ENCODE results near the gene SLC30A7. TPM values are rescaled to one million over a fixed set of nuclear protein-coding genes. Genes with fewer than 3 reads are reported as not detected.

Gene SLC30A7
- polyA plus RNA-seq, 1 of the 3 experiments (the other 2 are of a cell fraction) = 4.0 TPM

DNA sequence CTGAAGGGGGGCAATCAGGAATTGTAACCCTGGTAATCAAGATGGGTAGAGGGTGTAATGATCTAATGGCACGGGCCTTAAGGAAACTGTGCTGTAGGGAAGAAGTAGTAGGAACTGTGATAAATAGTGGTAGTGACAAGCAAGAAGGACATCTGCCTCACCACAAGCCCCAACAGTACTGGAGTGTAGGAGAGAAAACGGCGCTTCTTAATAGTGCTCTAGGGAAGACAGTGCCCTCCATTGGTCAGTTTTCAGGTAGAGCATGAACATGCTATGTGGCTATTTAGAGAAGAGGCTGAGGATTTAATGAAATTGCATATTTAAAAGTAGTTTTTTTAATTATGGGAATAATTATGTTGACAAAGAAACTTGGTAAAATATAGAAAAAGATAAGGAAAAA lies 32.2 kb downstream of the SLC30A7 start:
- no peaks in the 10 kb centered on the region; a peak in 1 of 4 replicates for H3K4me1 ChIP-seq (ENCODE audit: control insufficient read depth in 1 of 2, insufficient read depth in 2 of 2, low read depth in 1 of 2, low read length in 1 of 2)
- H3K27me3 ChIP-seq (ENCODE audit: insufficient read depth) = no peaks in the 10 kb centered on the region
- peaks cover 47 to 54% of the 10 kb centered on the region in 2 experiments for H3K36me3 ChIP-seq (replicated peaks in 1 of 2; ENCODE audit: control insufficient read depth in 1 of 2, insufficient read depth in 2 of 2, low read length in 1 of 2)
- H3K9ac ChIP-seq = no peak overlapping the region
- H3K27ac ChIP-seq (ENCODE audit: low read depth in 2 of 2, low read length in 1 of 2) = no peak overlapping the region
- no peaks in the 10 kb centered on the region for H3K9me2 ChIP-seq
- H4K20me1 ChIP-seq (ENCODE audit: insufficient read depth) = no peaks in the 10 kb centered on the region
- no peaks in the 10 kb centered on the region for H3K9me3 ChIP-seq
- DNase-seq = peak; percentile 1
- H3K79me2 ChIP-seq (ENCODE audit: insufficient read depth) = 0 out of 2 replicates have a peak, but pooled peaks cover 4% of the 10 kb centered on the region
- 91% methylated on average over 3 of the region's 3 CpGs for WGBS (ENCODE audit: low lambda C conversion rate)
- H3K4me2 ChIP-seq = no peak overlapping the region
- peak; percentile 10; the same call in 1 of the 2 replicates for TF ChIP-seq CTCF (IDR thresholded peaks at IDR 0.05)
- TF ChIP-seq ELF1 (IDR thresholded peaks at IDR 0.05) = no peak
- TF ChIP-seq NFIC (IDR thresholded peaks at IDR 0.05; ENCODE audit: borderline replicate concordance) = no peak
- no peak for TF ChIP-seq POLR2AphosphoS5 (IDR thresholded peaks at IDR 0.05; ENCODE audit: low read depth, low read length)
- no peak for TF ChIP-seq TEAD4 (IDR thresholded peaks at IDR 0.05; ENCODE audit: borderline replicate concordance, insufficient read depth)
- TF ChIP-seq, protein P1, sequence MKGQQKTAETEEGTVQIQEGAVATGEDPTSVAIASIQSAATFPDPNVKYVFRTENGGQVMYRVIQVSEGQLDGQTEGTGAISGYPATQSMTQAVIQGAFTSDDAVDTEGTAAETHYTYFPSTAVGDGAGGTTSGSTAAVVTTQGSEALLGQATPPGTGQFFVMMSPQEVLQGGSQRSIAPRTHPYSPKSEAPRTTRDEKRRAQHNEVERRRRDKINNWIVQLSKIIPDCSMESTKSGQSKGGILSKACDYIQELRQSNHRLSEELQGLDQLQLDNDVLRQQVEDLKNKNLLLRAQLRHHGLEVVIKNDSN (IDR thresholded peaks at IDR 0.05; ENCODE audit: borderline replicate concordance, low read depth) = no peak
- ChIA-PET POLR2A (no interaction called here), CTCF (interaction anchor here (1.0 to 2.5 kb wide), 2 partner anchors 24 to 360 kb away, joined by 3 to 19 read pairs; no protein-coding TSS in a partner anchor)
- no peak overlapping the region for H3K4me3 ChIP-seq (ENCODE audit: low read depth in 2 of 2, low read length in 1 of 2)
- H3F3A ChIP-seq (replicated peaks; ENCODE audit: insufficient read depth) = no peaks in the 10 kb centered on the region
- H2AFZ ChIP-seq (ENCODE audit: low read depth) = no peak overlapping the region

DNA sequence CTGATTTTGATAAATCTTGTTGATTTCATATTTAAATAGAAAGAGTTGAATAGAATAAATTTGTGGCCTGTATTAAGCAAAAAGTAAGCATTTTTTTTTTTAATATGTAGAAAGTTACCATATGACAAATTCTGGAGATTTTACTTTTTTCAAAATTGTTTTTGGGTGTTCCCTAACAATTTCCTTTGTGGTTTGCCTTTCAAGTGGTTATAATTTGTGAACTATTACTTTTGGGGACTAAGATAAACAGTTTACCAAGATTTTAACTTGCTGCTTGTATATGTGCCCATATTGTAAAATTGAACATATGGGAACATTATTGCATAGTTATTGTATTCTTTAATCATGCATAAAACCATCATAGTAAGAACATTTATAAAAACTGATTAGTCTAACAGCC lies 34.6 kb downstream of the SLC30A7 start:
- peaks cover 35 to 44% of the 10 kb centered on the region in 2 experiments for H3K36me3 ChIP-seq (replicated peaks in 1 of 2; ENCODE audit: control insufficient read depth in 1 of 2, insufficient read depth in 2 of 2, low read length in 1 of 2)
- no peaks in the 10 kb centered on the region for H3K4me1 ChIP-seq (ENCODE audit: control insufficient read depth in 1 of 2, insufficient read depth in 2 of 2, low read depth in 1 of 2, low read length in 1 of 2)
- no peaks in the 10 kb centered on the region for H3K27me3 ChIP-seq (ENCODE audit: insufficient read depth)
- ChIA-PET POLR2A (no interaction called here), CTCF (interaction anchor here (1.6 to 2.5 kb wide), 3 partner anchors 23 to 358 kb away, joined by 7 to 19 read pairs (median 11); no protein-coding TSS in a partner anchor)
- no peak overlapping the region for H2AFZ ChIP-seq (ENCODE audit: low read depth)
- H3K9me2 ChIP-seq = no peaks in the 10 kb centered on the region
- no peak overlapping the region for H3K9ac ChIP-seq
- H3F3A ChIP-seq (replicated peaks; ENCODE audit: insufficient read depth) = no peaks in the 10 kb centered on the region
- no peak overlapping the region for H3K4me3 ChIP-seq (ENCODE audit: low read depth in 2 of 2, low read length in 1 of 2)
- H4K20me1 ChIP-seq (ENCODE audit: insufficient read depth) = no peaks in the 10 kb centered on the region
- H3K9me3 ChIP-seq = no peaks in the 10 kb centered on the region
- DNase-seq = no peak
- H3K4me2 ChIP-seq = no peak overlapping the region
- no peaks in the 10 kb centered on the region for H3K79me2 ChIP-seq (ENCODE audit: insufficient read depth)
- TF ChIP-seq TAF1 (IDR thresholded peaks at IDR 0.05; ENCODE audit: borderline replicate concordance, low read depth, low read length) (no peak), MAX (IDR thresholded peaks at IDR 0.05; ENCODE audit: low read depth) (no peak), GATA2 (CRISPR knock-in tag; IDR thresholded peaks at IDR 0.05) (no peak), TEAD4 (IDR thresholded peaks at IDR 0.05; ENCODE audit: borderline replicate concordance, insufficient read depth) (no peak), ZBTB33 (IDR thresholded peaks at IDR 0.05; ENCODE audit: borderline replicate concordance, low read depth) (no peak), JUND (IDR thresholded peaks at IDR 0.05) (no peak)
- TF ChIP-seq, protein P2, sequence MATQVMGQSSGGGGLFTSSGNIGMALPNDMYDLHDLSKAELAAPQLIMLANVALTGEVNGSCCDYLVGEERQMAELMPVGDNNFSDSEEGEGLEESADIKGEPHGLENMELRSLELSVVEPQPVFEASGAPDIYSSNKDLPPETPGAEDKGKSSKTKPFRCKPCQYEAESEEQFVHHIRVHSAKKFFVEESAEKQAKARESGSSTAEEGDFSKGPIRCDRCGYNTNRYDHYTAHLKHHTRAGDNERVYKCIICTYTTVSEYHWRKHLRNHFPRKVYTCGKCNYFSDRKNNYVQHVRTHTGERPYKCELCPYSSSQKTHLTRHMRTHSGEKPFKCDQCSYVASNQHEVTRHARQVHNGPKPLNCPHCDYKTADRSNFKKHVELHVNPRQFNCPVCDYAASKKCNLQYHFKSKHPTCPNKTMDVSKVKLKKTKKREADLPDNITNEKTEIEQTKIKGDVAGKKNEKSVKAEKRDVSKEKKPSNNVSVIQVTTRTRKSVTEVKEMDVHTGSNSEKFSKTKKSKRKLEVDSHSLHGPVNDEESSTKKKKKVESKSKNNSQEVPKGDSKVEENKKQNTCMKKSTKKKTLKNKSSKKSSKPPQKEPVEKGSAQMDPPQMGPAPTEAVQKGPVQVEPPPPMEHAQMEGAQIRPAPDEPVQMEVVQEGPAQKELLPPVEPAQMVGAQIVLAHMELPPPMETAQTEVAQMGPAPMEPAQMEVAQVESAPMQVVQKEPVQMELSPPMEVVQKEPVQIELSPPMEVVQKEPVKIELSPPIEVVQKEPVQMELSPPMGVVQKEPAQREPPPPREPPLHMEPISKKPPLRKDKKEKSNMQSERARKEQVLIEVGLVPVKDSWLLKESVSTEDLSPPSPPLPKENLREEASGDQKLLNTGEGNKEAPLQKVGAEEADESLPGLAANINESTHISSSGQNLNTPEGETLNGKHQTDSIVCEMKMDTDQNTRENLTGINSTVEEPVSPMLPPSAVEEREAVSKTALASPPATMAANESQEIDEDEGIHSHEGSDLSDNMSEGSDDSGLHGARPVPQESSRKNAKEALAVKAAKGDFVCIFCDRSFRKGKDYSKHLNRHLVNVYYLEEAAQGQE (IDR thresholded peaks at IDR 0.05; ENCODE audit: low read depth, low read length) = no peak
- H3K27ac ChIP-seq (ENCODE audit: low read depth in 2 of 2, low read length in 1 of 2) = no peak overlapping the region
